ENCODE measurements around the gene SORCS1. TPM values are rescaled to one million over a fixed set of nuclear protein-coding genes. Genes with fewer than 3 reads are reported as not detected.

The SORCS1 gene
- total and polyA plus RNA-seq, 4 donors: 0.08 to 0.21 (median 0.09) TPM; not detected in 1

DNA sequence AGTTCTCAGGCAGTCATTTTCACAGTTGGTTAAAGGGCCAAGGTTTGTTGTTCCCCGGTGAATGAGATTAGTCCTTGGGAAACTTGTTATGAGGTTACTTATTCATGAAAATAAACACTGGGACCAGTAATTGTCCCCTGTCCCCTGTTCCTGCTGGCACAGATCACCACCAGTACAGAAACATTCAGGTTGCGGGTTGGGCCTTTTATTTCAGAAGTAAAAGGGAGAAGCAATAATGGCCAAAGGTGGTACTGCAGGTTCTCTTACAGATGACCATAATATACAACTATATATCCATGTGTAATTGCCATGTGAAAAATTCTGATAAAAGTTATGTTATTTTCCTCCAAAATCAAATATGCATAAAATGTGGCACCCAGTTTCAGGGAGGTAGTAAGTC is 442.0 kb downstream of the SORCS1 start:
- no peak overlapping the region for H3K27ac ChIP-seq (ENCODE audit: low read depth in 1 of 2, low read length in 2 of 2)
- no peak overlapping the region for H3K4me3 ChIP-seq (ENCODE audit: low read depth in 1 of 3, low read length in 3 of 3)
- 60% methylated on average over 2 of the region's 2 CpGs for WGBS
- no peak overlapping the region for H3K9ac ChIP-seq (ENCODE audit: low read depth in 1 of 2, low read length in 2 of 2)
- no peaks in the 10 kb centered on the region for H3K9me3 ChIP-seq (ENCODE audit: control insufficient read depth in 4 of 4, low read length in 3 of 4)
- no peaks in the 10 kb centered on the region for H3K4me1 ChIP-seq (ENCODE audit: control insufficient read depth in 4 of 4, insufficient read depth in 4 of 4, low read length in 3 of 4)
- TF ChIP-seq JUND (IDR thresholded peaks at IDR 0.05): no peak
- TF ChIP-seq, protein P1, sequence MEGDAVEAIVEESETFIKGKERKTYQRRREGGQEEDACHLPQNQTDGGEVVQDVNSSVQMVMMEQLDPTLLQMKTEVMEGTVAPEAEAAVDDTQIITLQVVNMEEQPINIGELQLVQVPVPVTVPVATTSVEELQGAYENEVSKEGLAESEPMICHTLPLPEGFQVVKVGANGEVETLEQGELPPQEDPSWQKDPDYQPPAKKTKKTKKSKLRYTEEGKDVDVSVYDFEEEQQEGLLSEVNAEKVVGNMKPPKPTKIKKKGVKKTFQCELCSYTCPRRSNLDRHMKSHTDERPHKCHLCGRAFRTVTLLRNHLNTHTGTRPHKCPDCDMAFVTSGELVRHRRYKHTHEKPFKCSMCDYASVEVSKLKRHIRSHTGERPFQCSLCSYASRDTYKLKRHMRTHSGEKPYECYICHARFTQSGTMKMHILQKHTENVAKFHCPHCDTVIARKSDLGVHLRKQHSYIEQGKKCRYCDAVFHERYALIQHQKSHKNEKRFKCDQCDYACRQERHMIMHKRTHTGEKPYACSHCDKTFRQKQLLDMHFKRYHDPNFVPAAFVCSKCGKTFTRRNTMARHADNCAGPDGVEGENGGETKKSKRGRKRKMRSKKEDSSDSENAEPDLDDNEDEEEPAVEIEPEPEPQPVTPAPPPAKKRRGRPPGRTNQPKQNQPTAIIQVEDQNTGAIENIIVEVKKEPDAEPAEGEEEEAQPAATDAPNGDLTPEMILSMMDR (IDR thresholded peaks at IDR 0.05; ENCODE audit: low read depth, low read length, missing input control): peak; percentile 17
- TF ChIP-seq YY1 (IDR thresholded peaks at IDR 0.05): no peak
- TF ChIP-seq HNF4G (IDR thresholded peaks at IDR 0.05): no peak
- TF ChIP-seq TAF1 (conservative IDR thresholded peaks at IDR 0.05): no peak
- H3K27me3 ChIP-seq (ENCODE audit: control insufficient read depth in 4 of 4, insufficient read depth in 4 of 4, low read length in 3 of 4): no peaks in the 10 kb centered on the region
- DNase-seq (ENCODE audit: low spot score): no peak
- H3K36me3 ChIP-seq (ENCODE audit: control insufficient read depth in 4 of 4, insufficient read depth in 3 of 4, low read depth in 1 of 4, low read length in 3 of 4): no peaks in the 10 kb centered on the region

DNA sequence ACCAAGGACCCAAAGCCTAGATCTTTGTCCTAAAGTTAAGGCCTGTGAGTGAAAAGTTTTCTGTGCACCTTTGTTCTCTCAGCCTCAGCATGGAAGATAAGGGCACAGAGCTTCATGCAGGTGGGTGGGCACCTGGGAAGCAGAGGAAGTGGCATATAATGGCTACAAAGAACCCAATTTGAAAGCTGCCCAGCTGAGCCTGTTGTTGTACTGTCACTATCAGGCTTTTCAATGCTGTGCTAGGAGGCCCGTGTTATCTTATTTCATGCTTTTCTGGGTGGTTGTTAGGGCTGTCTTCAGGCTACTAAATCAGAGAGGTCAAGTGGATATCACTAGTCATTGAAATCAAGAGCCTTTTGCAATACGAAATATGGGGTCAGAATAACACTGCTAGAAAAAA is 443.8 kb downstream of the SORCS1 start:
- H3K27me3 ChIP-seq (ENCODE audit: control insufficient read depth in 4 of 4, insufficient read depth in 4 of 4, low read length in 3 of 4): no peaks in the 10 kb centered on the region
- no peak overlapping the region for H3K9ac ChIP-seq (ENCODE audit: low read depth in 1 of 2, low read length in 2 of 2)
- H3K9me3 ChIP-seq (ENCODE audit: control insufficient read depth in 4 of 4, low read length in 3 of 4): no peaks in the 10 kb centered on the region
- no peaks in the 10 kb centered on the region for H3K4me1 ChIP-seq (ENCODE audit: control insufficient read depth in 4 of 4, insufficient read depth in 4 of 4, low read length in 3 of 4)
- no peaks in the 10 kb centered on the region for H3K36me3 ChIP-seq (ENCODE audit: control insufficient read depth in 4 of 4, insufficient read depth in 3 of 4, low read depth in 1 of 4, low read length in 3 of 4)
- H3K4me3 ChIP-seq (ENCODE audit: low read depth in 1 of 3, low read length in 3 of 3): no peak overlapping the region
- TF ChIP-seq, protein P2, sequence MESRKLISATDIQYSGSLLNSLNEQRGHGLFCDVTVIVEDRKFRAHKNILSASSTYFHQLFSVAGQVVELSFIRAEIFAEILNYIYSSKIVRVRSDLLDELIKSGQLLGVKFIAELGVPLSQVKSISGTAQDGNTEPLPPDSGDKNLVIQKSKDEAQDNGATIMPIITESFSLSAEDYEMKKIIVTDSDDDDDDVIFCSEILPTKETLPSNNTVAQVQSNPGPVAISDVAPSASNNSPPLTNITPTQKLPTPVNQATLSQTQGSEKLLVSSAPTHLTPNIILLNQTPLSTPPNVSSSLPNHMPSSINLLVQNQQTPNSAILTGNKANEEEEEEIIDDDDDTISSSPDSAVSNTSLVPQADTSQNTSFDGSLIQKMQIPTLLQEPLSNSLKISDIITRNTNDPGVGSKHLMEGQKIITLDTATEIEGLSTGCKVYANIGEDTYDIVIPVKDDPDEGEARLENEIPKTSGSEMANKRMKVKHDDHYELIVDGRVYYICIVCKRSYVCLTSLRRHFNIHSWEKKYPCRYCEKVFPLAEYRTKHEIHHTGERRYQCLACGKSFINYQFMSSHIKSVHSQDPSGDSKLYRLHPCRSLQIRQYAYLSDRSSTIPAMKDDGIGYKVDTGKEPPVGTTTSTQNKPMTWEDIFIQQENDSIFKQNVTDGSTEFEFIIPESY (IDR thresholded peaks at IDR 0.05): no peak
- TF ChIP-seq, protein P3, sequence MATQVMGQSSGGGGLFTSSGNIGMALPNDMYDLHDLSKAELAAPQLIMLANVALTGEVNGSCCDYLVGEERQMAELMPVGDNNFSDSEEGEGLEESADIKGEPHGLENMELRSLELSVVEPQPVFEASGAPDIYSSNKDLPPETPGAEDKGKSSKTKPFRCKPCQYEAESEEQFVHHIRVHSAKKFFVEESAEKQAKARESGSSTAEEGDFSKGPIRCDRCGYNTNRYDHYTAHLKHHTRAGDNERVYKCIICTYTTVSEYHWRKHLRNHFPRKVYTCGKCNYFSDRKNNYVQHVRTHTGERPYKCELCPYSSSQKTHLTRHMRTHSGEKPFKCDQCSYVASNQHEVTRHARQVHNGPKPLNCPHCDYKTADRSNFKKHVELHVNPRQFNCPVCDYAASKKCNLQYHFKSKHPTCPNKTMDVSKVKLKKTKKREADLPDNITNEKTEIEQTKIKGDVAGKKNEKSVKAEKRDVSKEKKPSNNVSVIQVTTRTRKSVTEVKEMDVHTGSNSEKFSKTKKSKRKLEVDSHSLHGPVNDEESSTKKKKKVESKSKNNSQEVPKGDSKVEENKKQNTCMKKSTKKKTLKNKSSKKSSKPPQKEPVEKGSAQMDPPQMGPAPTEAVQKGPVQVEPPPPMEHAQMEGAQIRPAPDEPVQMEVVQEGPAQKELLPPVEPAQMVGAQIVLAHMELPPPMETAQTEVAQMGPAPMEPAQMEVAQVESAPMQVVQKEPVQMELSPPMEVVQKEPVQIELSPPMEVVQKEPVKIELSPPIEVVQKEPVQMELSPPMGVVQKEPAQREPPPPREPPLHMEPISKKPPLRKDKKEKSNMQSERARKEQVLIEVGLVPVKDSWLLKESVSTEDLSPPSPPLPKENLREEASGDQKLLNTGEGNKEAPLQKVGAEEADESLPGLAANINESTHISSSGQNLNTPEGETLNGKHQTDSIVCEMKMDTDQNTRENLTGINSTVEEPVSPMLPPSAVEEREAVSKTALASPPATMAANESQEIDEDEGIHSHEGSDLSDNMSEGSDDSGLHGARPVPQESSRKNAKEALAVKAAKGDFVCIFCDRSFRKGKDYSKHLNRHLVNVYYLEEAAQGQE (IDR thresholded peaks at IDR 0.05): no peak
- TF ChIP-seq, protein P1 (IDR thresholded peaks at IDR 0.05; ENCODE audit: low read depth, low read length, missing input control): no peak
- TF ChIP-seq HNF4G (IDR thresholded peaks at IDR 0.05): no peak
- no peak for TF ChIP-seq HNF4A (conservative IDR thresholded peaks at IDR 0.05)
- no peak for TF ChIP-seq FOXA2 (IDR thresholded peaks at IDR 0.05)
- no peak for TF ChIP-seq FOXA1 (IDR thresholded peaks at IDR 0.05)
- TF ChIP-seq SP1 (IDR thresholded peaks at IDR 0.05): no peak
- TF ChIP-seq EGR1 (IDR thresholded peaks at IDR 0.05; ENCODE audit: low read depth in 2 of 2): no peak
- TF ChIP-seq GABPA (IDR thresholded peaks at IDR 0.05 in 1 of 2, conservative IDR thresholded peaks at IDR 0.05 in 1 of 2): no peak
- TF ChIP-seq RXRA (IDR thresholded peaks at IDR 0.05): no peak
- TF ChIP-seq RAD21 (IDR thresholded peaks at IDR 0.05): no peak
- TF ChIP-seq, protein P4, sequence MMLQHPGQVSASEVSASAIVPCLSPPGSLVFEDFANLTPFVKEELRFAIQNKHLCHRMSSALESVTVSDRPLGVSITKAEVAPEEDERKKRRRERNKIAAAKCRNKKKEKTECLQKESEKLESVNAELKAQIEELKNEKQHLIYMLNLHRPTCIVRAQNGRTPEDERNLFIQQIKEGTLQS (IDR thresholded peaks at IDR 0.05): no peak
- no peak for TF ChIP-seq NR2F2 (IDR thresholded peaks at IDR 0.05)
- TF ChIP-seq TAF1 (conservative IDR thresholded peaks at IDR 0.05): no peak
- no peak for TF ChIP-seq JUND (IDR thresholded peaks at IDR 0.05)
- TF ChIP-seq YY1 (IDR thresholded peaks at IDR 0.05): no peak
- TF ChIP-seq, protein P5, sequence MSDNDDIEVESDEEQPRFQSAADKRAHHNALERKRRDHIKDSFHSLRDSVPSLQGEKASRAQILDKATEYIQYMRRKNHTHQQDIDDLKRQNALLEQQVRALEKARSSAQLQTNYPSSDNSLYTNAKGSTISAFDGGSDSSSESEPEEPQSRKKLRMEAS (IDR thresholded peaks at IDR 0.05): no peak
- 72% methylated on average over 2 of the region's 2 CpGs for WGBS
- no peak overlapping the region for H3K27ac ChIP-seq (ENCODE audit: low read depth in 1 of 2, low read length in 2 of 2)
- DNase-seq (ENCODE audit: low spot score): no peak
